ENCODE measurements around the gene SCFD2. TPM values are rescaled to one million over a fixed set of nuclear protein-coding genes. Genes with fewer than 3 reads are reported as not detected.

SCFD2 gene
- total and polyA plus RNA-seq, 2 donors (not counting 3 experiments of a cell fraction or from before 2014, with no cell fraction given), result 12.3 to 22.8 TPM

- H4K20me1 ChIP-seq (replicated peaks; ENCODE audit: control insufficient read depth, extremely low read depth, insufficient read depth, low read length), result no peaks in the 10 kb centered on the region
- ChIA-PET CTCF (no interaction called here), POLR2A (no interaction called here)
- H3K27me3 ChIP-seq (ENCODE audit: control insufficient read depth in 2 of 2, insufficient read depth in 2 of 2, low read length in 2 of 2), result no peaks in the 10 kb centered on the region
- dilution Hi-C loops (cut with MboI; ENCODE audit: extremely low pct_ligation_motif_present, low sequenced_read_pairs), result no loop called here
- BruUV-seq (replicated peaks), result no TSS peak
- H3K27ac ChIP-seq (ENCODE audit: insufficient read depth, low read depth, low read length), result no peak overlapping the region
- no peak overlapping the region for H3K4me3 ChIP-seq (replicated peaks in 1 of 3; ENCODE audit: insufficient read depth in 1 of 3, low read depth in 1 of 3, low read length in 3 of 3)
- H3K79me2 ChIP-seq (ENCODE audit: control insufficient read depth, insufficient read depth, low read length), result no peaks in the 10 kb centered on the region
- no peaks in the 10 kb centered on the region for H3K9me3 ChIP-seq (replicated peaks; ENCODE audit: control insufficient read depth, insufficient read depth, low read length)
- no peak for TF ChIP-seq GATA2 (IDR thresholded peaks at IDR 0.05; ENCODE audit: insufficient read depth, insufficient read length, low read depth, low read length)
- TF ChIP-seq CTCF (IDR thresholded peaks at IDR 0.05; ENCODE audit: extremely low read depth in 1 of 2, insufficient read depth in 1 of 2, low read depth in 1 of 2, low read length in 2 of 2), result no peak
- no peak for TF ChIP-seq POLR2AphosphoS5 (IDR thresholded peaks at IDR 0.05; ENCODE audit: insufficient read depth, low read depth, low read length)
- TF ChIP-seq MYC (IDR thresholded peaks at IDR 0.05; ENCODE audit: low read depth, low read length), result no peak
- no peak for TF ChIP-seq EZH2 (IDR thresholded peaks at IDR 0.05; ENCODE audit: borderline replicate concordance, low read depth, low read length, severe bottlenecking)
- TF ChIP-seq JUN (IDR thresholded peaks at IDR 0.05; ENCODE audit: borderline replicate concordance, insufficient read depth, insufficient read length, low read depth), result no peak
- no peak for TF ChIP-seq FOS (IDR thresholded peaks at IDR 0.05; ENCODE audit: borderline replicate concordance, insufficient read depth, low read length)
- no peak for TF ChIP-seq POLR2A (IDR thresholded peaks at IDR 0.05; ENCODE audit: low read depth, low read length)
- TF ChIP-seq MAX (IDR thresholded peaks at IDR 0.05; ENCODE audit: insufficient read depth, insufficient read length), result no peak
- no peaks in the 10 kb centered on the region for H3K36me3 ChIP-seq (ENCODE audit: control insufficient read depth in 2 of 2, extremely low read depth in 1 of 2, insufficient read depth in 2 of 2, low read length in 2 of 2)
- H3K4me1 ChIP-seq (ENCODE audit: control insufficient read depth, extremely low read depth, insufficient read depth, low read length), result peaks cover 6% of the 10 kb centered on the region
- no peak overlapping the region for H2AFZ ChIP-seq (ENCODE audit: low read depth, low read length)
- no peak overlapping the region for H3K4me2 ChIP-seq (ENCODE audit: insufficient read depth, low read length)
- no peak overlapping the region for H3K9ac ChIP-seq (replicated peaks; ENCODE audit: extremely low read depth, insufficient read depth, low read length)
- FAIRE-seq (no peak), DNase-seq (ENCODE audit: low read depth, low spot score) (no peak)
- no peaks in the 10 kb centered on the region for H3K9me1 ChIP-seq (replicated peaks; ENCODE audit: control insufficient read depth, extremely low read depth, insufficient read depth, low read length)
- intact Hi-C loops (cut with micrococcal nuclease), result no loop called here
Measured at GRCh38 chr4:52945982-52946381, 419.9 kb downstream of the SCFD2 start.
